HG03378 (cell line): Measurements from ENCODE around the gene NPNT.

Source experiments
- ATAC-seq: cut with Tn5 transposase; IDR thresholded peaks from one replicate; pipeline ENCODE4 v1.9.1; 2021; ENCODE audit warnings: mild to moderate bottlenecking, moderate library complexity; ENCODE audit not compliant: unreplicated experiment

Gene NPNT

GRCh38 chr4:106019771-106020170 lies 124.5 kb downstream of the NPNT start:
- ATAC-seq, result no peak
